Activated T-cell treated with anti-CD3 and anti-CD28 coated beads, Interleukin-2, amount 50 U/mL, for 1 hour (primary cell): Measurements from ENCODE around the gene GSTM1.

Source experiments
- DNase-seq: peaks from one replicate; pipeline ENCODE4 v3.0.0-alpha.2; 2020

The GSTM1 gene

GRCh38 chr1:109687641-109688499, at the start of gene GSTM1:
GSTM1 (plus strand) TSS chr1:109687817; CDS start chr1:109687874, 57 bp downstream.
- DNase-seq: peak; percentile 89

- no peak for DNase-seq
Measured at GRCh38 chr1:109639063-109639840, 48.4 kb upstream of the GSTM1 start.

- DNase-seq: no peak
Measured at GRCh38 chr1:109639841-109640184, 47.8 kb upstream of the GSTM1 start.

- DNase-seq: peak; percentile 95
Measured at GRCh38 chr1:109640285-109640865, 47.2 kb upstream of the GSTM1 start.

- no peak for DNase-seq
Measured at GRCh38 chr1:109641078-109641740, 46.4 kb upstream of the GSTM1 start.

GRCh38 chr1:109641861-109642260, 45.8 kb upstream of the GSTM1 start:
- DNase-seq: no peak

- DNase-seq: no peak
Measured at GRCh38 chr1:109642626-109643025, 45.0 kb upstream of the GSTM1 start.

GRCh38 chr1:109643385-109644230, 44.0 kb upstream of the GSTM1 start:
- DNase-seq: peak; percentile 89

GRCh38 chr1:109644670-109645069, 42.9 kb upstream of the GSTM1 start:
- DNase-seq: no peak

GRCh38 chr1:109649491-109649914, 38.1 kb upstream of the GSTM1 start:
- no peak for DNase-seq

GRCh38 chr1:109650609-109651008, 37.0 kb upstream of the GSTM1 start:
- DNase-seq: no peak

GRCh38 chr1:109652402-109652801, 35.2 kb upstream of the GSTM1 start:
- DNase-seq: no peak

- DNase-seq: no peak
Measured at GRCh38 chr1:109653306-109653705, 34.3 kb upstream of the GSTM1 start.

- DNase-seq: no peak
Measured at GRCh38 chr1:109654519-109654918, 33.1 kb upstream of the GSTM1 start.

GRCh38 chr1:109655615-109656519, 31.8 kb upstream of the GSTM1 start, which contains the start of gene GSTM4:
GSTM4 (plus strand) TSS chr1:109656099; CDS start chr1:109656390, 291 bp downstream.
- DNase-seq: peak; percentile 71

GRCh38 chr1:109657395-109657794, 30.2 kb upstream of the GSTM1 start:
- no peak for DNase-seq

GRCh38 chr1:109657970-109658369, 29.6 kb upstream of the GSTM1 start:
- no peak for DNase-seq

GRCh38 chr1:109658533-109659042, 29.0 kb upstream of the GSTM1 start:
- no peak for DNase-seq

- no peak for DNase-seq
Measured at GRCh38 chr1:109659145-109659544, 28.5 kb upstream of the GSTM1 start.

GRCh38 chr1:109659997-109660690, 27.5 kb upstream of the GSTM1 start:
- no peak for DNase-seq
